Eye (tissue), 1 donor: ENCODE results near the gene CRIP1.

Source experiments
- DNase-seq: peaks from one replicate; pipeline ENCODE4 v3.0.0-alpha.2; 2015

Gene CRIP1

GRCh38 chr14:105494606-105494929 lies 7.9 kb downstream of the CRIP1 start:
- DNase-seq = no peak

- no peak for DNase-seq
These were observed 8.7 kb downstream of the CRIP1 start for GRCh38 chr14:105495101-105495989.

GRCh38 chr14:105495990-105496830 lies 9.5 kb downstream of the CRIP1 start:
- DNase-seq = no peak

- no peak for DNase-seq
These were observed 10.3 kb downstream of the CRIP1 start for GRCh38 chr14:105496831-105497591.

GRCh38 chr14:105497671-105498429 lies 11.2 kb downstream of the CRIP1 start:
- DNase-seq = no peak

GRCh38 chr14:105498430-105499255 lies 12.0 kb downstream of the CRIP1 start:
- DNase-seq = peak; percentile 39

- peak; percentile 61 for DNase-seq
These were observed 12.8 kb downstream of the CRIP1 start for GRCh38 chr14:105499256-105500035.

- no peak for DNase-seq
These were observed 13.5 kb downstream of the CRIP1 start for GRCh38 chr14:105500036-105500725.

- no peak for DNase-seq
These were observed 14.0 kb downstream of the CRIP1 start for GRCh38 chr14:105500726-105501101.

GRCh38 chr14:105501504-105502291 lies 15.0 kb downstream of the CRIP1 start:
- DNase-seq = no peak

- no peak for DNase-seq
These were observed 16.0 kb downstream of the CRIP1 start for GRCh38 chr14:105502446-105503295.

- no peak for DNase-seq
These were observed 16.6 kb downstream of the CRIP1 start for GRCh38 chr14:105503296-105503640.

- no peak for DNase-seq
These were observed 17.4 kb downstream of the CRIP1 start for GRCh38 chr14:105503935-105504692.

GRCh38 chr14:105505101-105505500 lies 18.4 kb downstream of the CRIP1 start:
- DNase-seq = no peak

GRCh38 chr14:105507247-105507646 lies 20.6 kb downstream of the CRIP1 start:
- no peak for DNase-seq

GRCh38 chr14:105508069-105508468 lies 21.4 kb downstream of the CRIP1 start:
- no peak for DNase-seq

GRCh38 chr14:105508601-105509000 lies 21.9 kb downstream of the CRIP1 start:
- DNase-seq = no peak

GRCh38 chr14:105517096-105517495 lies 30.4 kb downstream of the CRIP1 start:
- DNase-seq = no peak
